Caco-2 (cell line): Measurements from ENCODE around the gene GIGYF1. TPM values are rescaled to one million over a fixed set of nuclear protein-coding genes. Genes with fewer than 3 reads are reported as not detected.

Experiments used
- Bru-seq: library from RNA; stranded (reverse); fragments of 400-500 nt; gene quantifications from one replicate; lab custom pipeline; 2021; lab: Mats Ljungman, UMichigan
- BruChase-seq, 2 experiments: library from RNA; stranded (reverse); fragments of 400-500 nt; gene quantifications; one replicate each; lab custom pipeline; 2021; lab: Mats Ljungman, UMichigan
- BruUV-seq: library from RNA; stranded (reverse); fragments of 400-500 nt; replicated peaks from 2 replicates; lab custom pipeline; 2021; lab: Mats Ljungman, UMichigan
- CTCF ChIA-PET: fragments of 300-600 bp; sonication (Branson Sonifier 250); formaldehyde crosslinking; loops from one replicate; lab custom pipeline; 2022; ENCODE audit warnings: antibody characterized with exemption; lab: Charles Lee
- POLR2A ChIA-PET: fragments of 300-600 bp; sonication (Branson Sonifier 250); formaldehyde crosslinking; loops from one replicate; lab custom pipeline; 2022; ENCODE audit warnings: antibody characterized with exemption; lab: Charles Lee
- DNase-seq, 2 experiments: peaks; one replicate each; pipeline versions ENCODE4 v3.0.0 to v3.0.0-alpha.2; 2020 to 2022
- H3K27me3 ChIP-seq: replicated peaks from 2 replicates; pipeline ENCODE4 v1.6.0; 2011; ENCODE audit warnings: low read length; ENCODE audit not compliant: control insufficient read depth, insufficient read depth
- H3K36me3 ChIP-seq: 2 replicates; pipeline ENCODE4 v1.5.1; 2011; ENCODE audit warnings: low read length; ENCODE audit not compliant: control insufficient read depth, insufficient read depth
- H3K4me1 ChIP-seq: fragments of 250-450 bp; sonication (Bioruptor Pico); 2 replicates; pipeline ENCODE4 v1.5.1; 2020; ENCODE audit warnings: mild to moderate bottlenecking
- H3K4me3 ChIP-seq: 2 replicates; pipeline ENCODE4 v1.5.1; 2011; ENCODE audit warnings: low read depth, mild to moderate bottlenecking, control low read depth, low read length
- H3K9me3 ChIP-seq: fragments of 250-450 bp; sonication (Bioruptor Pico); 2 replicates; pipeline ENCODE4 v1.5.1; 2020; ENCODE audit warnings: mild to moderate bottlenecking, moderate library complexity
- H3K27ac Mint-ChIP-seq: one replicate; pipeline ENCODE4 v1.8.0; 2022; ENCODE audit warnings: mixed read lengths; ENCODE audit not compliant: unreplicated experiment
- H3K27me3 Mint-ChIP-seq: one replicate; pipeline ENCODE4 v1.8.0; 2022; ENCODE audit warnings: mixed read lengths; ENCODE audit not compliant: insufficient read depth, unreplicated experiment
- H3K36me3 Mint-ChIP-seq: one replicate; pipeline ENCODE4 v1.8.0; 2022; ENCODE audit warnings: mild to moderate bottlenecking, mixed read lengths; ENCODE audit not compliant: insufficient read depth, unreplicated experiment
- H3K4me1 Mint-ChIP-seq: one replicate; pipeline ENCODE4 v1.8.0; 2022; ENCODE audit warnings: low read depth, mixed read lengths; ENCODE audit not compliant: unreplicated experiment
- H3K4me3 Mint-ChIP-seq: one replicate; pipeline ENCODE4 v1.8.0; 2022; ENCODE audit warnings: mild to moderate bottlenecking, moderate library complexity, mixed read lengths; ENCODE audit not compliant: unreplicated experiment
- H3K9me3 Mint-ChIP-seq: one replicate; pipeline ENCODE4 v1.8.0; 2022; ENCODE audit warnings: mixed read lengths; ENCODE audit not compliant: unreplicated experiment
- CTCF ChIP-seq, 2 experiments: fragments of 200-600 bp in 1 of 2; IDR thresholded peaks; 1 replicate in 1 of 2; 2 replicates in 1 of 2; pipeline versions ENCODE4 v1.5.1 to v1.8.0; 2011 to 2022; ENCODE audit warnings: antibody characterized with exemption in 1 of 2, control low read depth in 1 of 2, inconsistent platforms in 1 of 2, low read depth in 1 of 2, low read length in 1 of 2, mild to moderate bottlenecking in 1 of 2, moderate library complexity in 1 of 2; ENCODE audit not compliant: insufficient read depth in 1 of 2, severe bottlenecking in 1 of 2, unreplicated experiment in 1 of 2
- intact Hi-C: fragments of 100-400 bp; cut with micrococcal nuclease; formaldehyde crosslinking; loops from one replicate; pipeline ENCODE4 v1.10.0; 2022; ENCODE audit not compliant: unreplicated experiment
- long read RNA-seq: library from polyadenylated mRNA; stranded (forward); transcript quantifications from one replicate; pipeline ENCODE4 v2.0.0, GENCODE V29; 2022
- total RNA-seq: library from RNA; stranded (reverse); gene quantifications from 2 replicates; pipeline ENCODE4 v1.2.3, GENCODE V29; 2022

Gene GIGYF1, protein sequence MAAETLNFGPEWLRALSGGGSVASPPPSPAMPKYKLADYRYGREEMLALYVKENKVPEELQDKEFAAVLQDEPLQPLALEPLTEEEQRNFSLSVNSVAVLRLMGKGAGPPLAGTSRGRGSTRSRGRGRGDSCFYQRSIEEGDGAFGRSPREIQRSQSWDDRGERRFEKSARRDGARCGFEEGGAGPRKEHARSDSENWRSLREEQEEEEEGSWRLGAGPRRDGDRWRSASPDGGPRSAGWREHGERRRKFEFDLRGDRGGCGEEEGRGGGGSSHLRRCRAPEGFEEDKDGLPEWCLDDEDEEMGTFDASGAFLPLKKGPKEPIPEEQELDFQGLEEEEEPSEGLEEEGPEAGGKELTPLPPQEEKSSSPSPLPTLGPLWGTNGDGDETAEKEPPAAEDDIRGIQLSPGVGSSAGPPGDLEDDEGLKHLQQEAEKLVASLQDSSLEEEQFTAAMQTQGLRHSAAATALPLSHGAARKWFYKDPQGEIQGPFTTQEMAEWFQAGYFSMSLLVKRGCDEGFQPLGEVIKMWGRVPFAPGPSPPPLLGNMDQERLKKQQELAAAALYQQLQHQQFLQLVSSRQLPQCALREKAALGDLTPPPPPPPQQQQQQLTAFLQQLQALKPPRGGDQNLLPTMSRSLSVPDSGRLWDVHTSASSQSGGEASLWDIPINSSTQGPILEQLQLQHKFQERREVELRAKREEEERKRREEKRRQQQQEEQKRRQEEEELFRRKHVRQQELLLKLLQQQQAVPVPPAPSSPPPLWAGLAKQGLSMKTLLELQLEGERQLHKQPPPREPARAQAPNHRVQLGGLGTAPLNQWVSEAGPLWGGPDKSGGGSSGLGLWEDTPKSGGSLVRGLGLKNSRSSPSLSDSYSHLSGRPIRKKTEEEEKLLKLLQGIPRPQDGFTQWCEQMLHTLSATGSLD (N-terminal part only)
- 53.1 and 54.9 TPM in 2 replicates for total RNA-seq
- percentile 74 among the genes with signal in this experiment for Bru-seq, nascent RNA
- percentile 87 among the genes with signal in this experiment for BruChase-seq, experiment 1, labeled RNA remaining after a 2-hour chase
- BruChase-seq, experiment 2, labeled RNA remaining after a 6-hour chase = percentile 85 among the genes with signal in this experiment
- long read RNA-seq, partial matches to known transcripts = 3 of 13 reads
- long read RNA-seq, other reads (novel, unspliced or antisense) = 10 of 13 reads

GRCh38 chr7:100694098-100694745 is at the start of gene GIGYF1:
Gene GIGYF1 (minus strand): TSS chr7:100694250. CDS start chr7:100688238, 6,012 bp downstream.
- peak within 1 kb of the TSS; percentile 55 for H3K4me3 ChIP-seq
- peaks cover 18% of the 10 kb centered on the region for H3K4me1 Mint-ChIP-seq
- H3K9me3 ChIP-seq = no peaks in the 10 kb centered on the region
- ChIA-PET POLR2A (interaction anchor here (0.6 to 3.0 kb wide), 7 partner anchors 11 to 195 kb away, joined by 3 to 18 read pairs (median 5); partner anchors contain the start of genes FBXO24, GNB2, LRCH4 and MOSPD3), CTCF (interaction anchor here (0.5 to 2.8 kb wide), 4 partner anchors 11 to 108 kb away, joined by 4 to 21 read pairs (median 4); partner anchors contain the start of genes FBXO24 and POP7)
- H3K36me3 Mint-ChIP-seq = peaks cover 27% of the 10 kb centered on the region
- H3K4me1 ChIP-seq = peaks cover 19% of the 10 kb centered on the region
- no peaks in the 10 kb centered on the region for H3K27me3 Mint-ChIP-seq
- H3K9me3 Mint-ChIP-seq = no peaks in the 10 kb centered on the region
- peak within 1 kb of the TSS; percentile 95 for H3K27ac Mint-ChIP-seq
- DNase-seq = peak; percentile 80 to 83
- H3K27me3 ChIP-seq = no peaks in the 10 kb centered on the region
- TF ChIP-seq CTCF (IDR thresholded peaks at IDR 0.05; ENCODE audit: insufficient read depth in 1 of 2, low read depth in 1 of 2, low read length in 1 of 2, severe bottlenecking in 1 of 2, unreplicated experiment in 1 of 2) = no peak
- BruUV-seq = no TSS peak
- H3K36me3 ChIP-seq = no peaks in the 10 kb centered on the region; the same call in 1 of the 2 replicates
- intact Hi-C loops = loop anchor here (5.0 kb wide), 1 partner anchor 62 kb away; no protein-coding TSS in a partner anchor
- peak within 1 kb of the TSS; percentile 96 for H3K4me3 Mint-ChIP-seq

DNA sequence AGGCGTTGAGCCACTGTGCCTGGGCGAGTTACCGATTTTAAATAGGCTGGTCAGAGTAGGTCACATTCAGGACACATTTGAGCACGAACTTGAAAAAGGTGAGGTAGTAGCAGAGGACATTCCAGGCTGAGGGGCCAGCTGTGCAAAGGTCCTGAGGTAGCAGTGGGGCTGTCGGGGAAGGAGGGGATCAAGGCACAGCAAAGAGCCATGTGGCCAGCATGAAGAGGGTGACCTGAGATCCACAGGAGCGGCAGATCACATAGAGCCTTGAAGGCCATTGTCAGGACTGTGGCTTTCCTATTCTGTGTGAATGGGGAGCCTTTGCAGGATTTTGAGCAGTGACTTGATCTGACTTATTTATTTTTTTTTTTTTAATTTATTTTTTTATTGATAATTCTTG is 45.9 kb upstream of the GIGYF1 start:
- no peak for DNase-seq

More for the DNA sequence above, 45.9 kb upstream of the GIGYF1 start:
- no peak overlapping the region for H3K4me3 ChIP-seq
- H3K36me3 Mint-ChIP-seq = no peaks in the 10 kb centered on the region
- ChIA-PET POLR2A (no interaction called here), CTCF (no interaction called here)
- no peaks in the 10 kb centered on the region for H3K4me1 Mint-ChIP-seq
- intact Hi-C loops = no loop called here
- TF ChIP-seq CTCF (IDR thresholded peaks at IDR 0.05; ENCODE audit: insufficient read depth in 1 of 2, low read depth in 1 of 2, low read length in 1 of 2, severe bottlenecking in 1 of 2, unreplicated experiment in 1 of 2) = no peak
- H3K27me3 Mint-ChIP-seq = peaks cover 3% of the 10 kb centered on the region
- H3K36me3 ChIP-seq = no peaks in the 10 kb centered on the region
- H3K9me3 Mint-ChIP-seq = peaks cover 22% of the 10 kb centered on the region
- no peaks in the 10 kb centered on the region for H3K4me1 ChIP-seq
- BruUV-seq = no TSS peak
- H3K4me3 Mint-ChIP-seq = no peak overlapping the region
- H3K27me3 ChIP-seq = no peaks in the 10 kb centered on the region
- no peaks in the 10 kb centered on the region for H3K9me3 ChIP-seq
- no peak overlapping the region for H3K27ac Mint-ChIP-seq
